GM10248 (cell line): ENCODE measurements around the gene CKLF.

ENCODE experiments used
- CTCF ChIA-PET: fragments of 300-600 bp; sonication (Branson Sonifier 250); formaldehyde crosslinking; extraction: SDS; loops from one replicate; lab custom pipeline; 2021; ENCODE audit warnings: antibody characterized with exemption; lab: Yijun Ruan, JAX
- POLR2A ChIA-PET: fragments of 350-650 bp; sonication (Branson Sonifier 250); formaldehyde crosslinking; extraction: SDS; loops from one replicate; lab custom pipeline; 2020; ENCODE audit warnings: antibody characterized with exemption; lab: Yijun Ruan, JAX
- DNase-seq: peaks from one replicate; pipeline ENCODE4 v3.0.0; 2012; ENCODE audit errors: extremely low spot score
- TF ChIP-seq, protein P1 (sequence below): IDR thresholded peaks from 2 replicates; pipeline ENCODE4 v1.5.1; 2012; ENCODE audit warnings: mild to moderate bottlenecking, low read depth; ENCODE audit errors: extremely low read depth, missing control alignments, control extremely low read depth

Gene CKLF

DNA sequence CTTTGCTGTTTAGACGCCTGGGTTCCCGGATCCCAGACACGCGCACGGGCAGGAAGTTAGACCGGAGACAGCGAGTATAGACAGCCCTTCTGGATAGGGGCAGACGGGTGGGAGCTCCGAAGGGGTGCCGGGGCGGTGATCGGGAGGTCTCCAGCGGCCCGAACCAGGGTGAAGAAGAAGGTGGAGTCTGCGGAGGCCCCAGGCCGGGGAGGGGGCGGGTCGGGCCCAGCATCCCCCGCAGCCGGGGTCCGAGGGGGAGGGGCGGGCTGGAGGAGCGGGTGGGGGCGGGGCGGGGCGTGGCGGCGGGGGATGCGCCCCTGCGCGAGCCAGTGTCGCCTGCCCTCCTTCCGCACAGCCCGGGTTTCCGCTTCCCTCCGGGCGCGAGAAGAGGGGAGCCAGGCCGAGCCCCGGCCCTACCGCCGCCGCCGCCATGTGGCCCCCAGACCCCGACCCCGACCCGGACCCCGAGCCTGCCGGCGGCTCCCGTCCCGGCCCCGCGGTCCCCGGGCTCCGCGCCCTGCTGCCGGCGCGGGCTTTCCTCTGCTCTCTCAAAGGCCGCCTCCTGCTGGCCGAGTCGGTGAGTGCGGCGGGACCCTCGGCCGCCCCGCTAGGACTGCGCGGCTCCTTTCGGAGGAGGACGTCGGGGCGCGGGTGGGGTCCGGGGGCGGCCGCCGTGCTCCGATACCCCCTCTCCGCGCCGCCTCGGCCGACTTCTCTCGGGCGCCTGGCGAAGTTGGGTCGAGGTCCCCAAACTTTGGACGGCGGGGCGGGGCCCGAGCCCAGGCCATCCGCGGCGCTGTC, 52.2 kb downstream of the CKLF start, which contains the start of gene CMTM3:
Gene CMTM3, plus strand, starts transcription at position 329 of the 801 bp plus-strand sequence. Its CDS starts 102 bp downstream, at position 431.
- TF ChIP-seq, protein P1, sequence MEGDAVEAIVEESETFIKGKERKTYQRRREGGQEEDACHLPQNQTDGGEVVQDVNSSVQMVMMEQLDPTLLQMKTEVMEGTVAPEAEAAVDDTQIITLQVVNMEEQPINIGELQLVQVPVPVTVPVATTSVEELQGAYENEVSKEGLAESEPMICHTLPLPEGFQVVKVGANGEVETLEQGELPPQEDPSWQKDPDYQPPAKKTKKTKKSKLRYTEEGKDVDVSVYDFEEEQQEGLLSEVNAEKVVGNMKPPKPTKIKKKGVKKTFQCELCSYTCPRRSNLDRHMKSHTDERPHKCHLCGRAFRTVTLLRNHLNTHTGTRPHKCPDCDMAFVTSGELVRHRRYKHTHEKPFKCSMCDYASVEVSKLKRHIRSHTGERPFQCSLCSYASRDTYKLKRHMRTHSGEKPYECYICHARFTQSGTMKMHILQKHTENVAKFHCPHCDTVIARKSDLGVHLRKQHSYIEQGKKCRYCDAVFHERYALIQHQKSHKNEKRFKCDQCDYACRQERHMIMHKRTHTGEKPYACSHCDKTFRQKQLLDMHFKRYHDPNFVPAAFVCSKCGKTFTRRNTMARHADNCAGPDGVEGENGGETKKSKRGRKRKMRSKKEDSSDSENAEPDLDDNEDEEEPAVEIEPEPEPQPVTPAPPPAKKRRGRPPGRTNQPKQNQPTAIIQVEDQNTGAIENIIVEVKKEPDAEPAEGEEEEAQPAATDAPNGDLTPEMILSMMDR: peak; percentile 81
- peak; percentile 83 for DNase-seq
- POLR2A ChIA-PET: no interaction called here
- CTCF ChIA-PET: interaction anchor here (0.5 to 2.5 kb wide), 16 partner anchors 10 to 263 kb away, joined by 3 to 8 read pairs (median 3); partner anchors contain the start of gene CKLF

DNA sequence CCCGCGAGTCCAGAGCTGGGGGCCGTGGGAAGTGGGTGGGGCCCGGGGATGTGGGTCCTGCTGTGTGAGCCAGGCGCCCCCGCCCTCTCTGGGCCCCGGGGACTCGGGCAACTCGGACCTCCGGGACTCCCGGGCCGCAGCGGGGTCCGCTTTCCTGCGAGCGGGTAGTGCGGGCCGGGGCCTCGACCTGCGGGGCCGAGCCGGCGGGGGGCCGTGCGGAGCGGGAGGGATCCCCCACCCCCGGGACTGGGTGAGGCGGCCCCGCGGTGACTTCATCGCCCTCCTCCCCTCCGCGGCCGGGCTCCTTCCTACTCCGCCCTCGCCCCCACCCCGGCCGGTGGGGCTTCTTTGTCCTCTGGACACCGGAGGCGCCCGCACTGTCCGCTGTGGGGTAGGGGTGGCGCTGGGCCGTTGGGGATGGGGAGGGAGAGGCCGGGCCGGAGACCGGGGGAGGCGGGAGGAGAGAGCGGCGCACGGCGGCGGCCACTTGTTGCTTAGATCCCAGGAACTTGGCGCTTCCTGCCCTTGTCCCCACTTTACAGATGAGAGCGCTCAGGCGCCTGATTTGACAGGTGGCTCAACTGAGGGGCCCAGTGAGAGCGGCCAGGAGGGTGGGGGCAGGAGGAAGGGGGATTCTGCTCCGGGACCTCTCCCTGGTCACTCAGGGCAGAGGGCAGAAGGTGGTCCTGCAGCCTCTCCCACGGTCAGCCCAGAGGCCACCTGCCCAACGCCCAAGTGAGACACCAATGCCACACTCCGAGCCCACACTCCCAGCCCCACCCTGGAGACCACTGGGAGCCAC, 53.0 kb downstream of the CKLF start:
- DNase-seq: peak; percentile 68
- TF ChIP-seq, protein P1: no peak
- ChIA-PET POLR2A (no interaction called here), CTCF (interaction anchor here (0.5 to 3.3 kb wide), 10 partner anchors 11 to 263 kb away, joined by 3 to 23 read pairs (median 3); no protein-coding TSS in a partner anchor)

- ChIA-PET CTCF (interaction anchor here (0.7 to 3.5 kb wide), 7 partner anchors 8 to 199 kb away, joined by 3 to 32 read pairs (median 4); no protein-coding TSS in a partner anchor), POLR2A (no interaction called here)
- peak; percentile 70 for DNase-seq
- TF ChIP-seq, protein P1: no peak
These were observed 53.8 kb downstream of the CKLF start for GRCh38 chr16:66605979-66606751.

DNA sequence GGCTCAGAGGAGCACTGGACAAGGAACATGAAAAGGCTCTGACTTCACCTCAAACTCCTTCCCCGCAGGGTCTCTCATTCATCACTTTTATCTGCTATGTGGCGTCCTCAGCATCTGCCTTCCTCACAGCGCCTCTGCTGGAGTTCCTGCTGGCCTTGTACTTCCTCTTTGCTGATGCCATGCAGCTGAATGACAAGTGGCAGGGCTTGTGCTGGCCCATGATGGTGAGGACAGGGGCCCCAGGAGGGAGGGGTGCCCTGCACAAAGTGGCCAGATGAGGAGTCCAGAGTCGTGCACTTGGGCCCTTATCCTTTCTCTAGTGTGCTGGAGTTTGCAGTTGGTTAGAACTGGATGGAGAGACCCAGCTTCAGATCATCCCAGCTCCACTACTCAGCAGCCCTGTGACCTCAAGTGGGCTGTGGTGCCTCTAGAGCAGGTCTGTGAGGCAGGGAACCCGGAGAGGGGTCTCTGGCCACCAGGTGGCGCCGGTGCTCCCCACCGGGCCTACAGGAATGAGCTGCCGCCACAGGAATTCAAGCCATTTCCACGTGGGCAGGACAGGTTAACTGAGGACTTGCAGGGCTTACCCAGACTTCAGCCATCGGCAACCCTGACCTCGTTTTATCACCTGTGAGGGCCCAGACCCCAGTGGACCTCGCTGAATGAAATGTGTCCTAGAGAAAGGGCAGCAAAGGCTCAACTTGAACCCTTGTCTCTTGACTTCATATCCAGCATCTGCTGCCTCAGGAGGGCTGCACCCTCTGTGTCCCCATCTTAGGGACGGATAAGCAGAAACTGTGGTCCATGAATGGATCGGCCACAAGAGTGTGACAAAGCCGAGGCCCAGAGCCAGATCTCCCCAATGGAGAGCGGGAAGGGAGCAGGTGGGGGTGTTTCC, 56.1 kb downstream of the CKLF start:
- DNase-seq: peak; percentile 90
- TF ChIP-seq, protein P1: peak; percentile 86
- ChIA-PET POLR2A (no interaction called here), CTCF (interaction anchor here (0.6 to 6.6 kb wide), 67 partner anchors 11 to 459 kb away, joined by 3 to 40 read pairs (median 4); partner anchors contain the start of genes CKLF, CMTM2 and DYNC1LI2)

DNA sequence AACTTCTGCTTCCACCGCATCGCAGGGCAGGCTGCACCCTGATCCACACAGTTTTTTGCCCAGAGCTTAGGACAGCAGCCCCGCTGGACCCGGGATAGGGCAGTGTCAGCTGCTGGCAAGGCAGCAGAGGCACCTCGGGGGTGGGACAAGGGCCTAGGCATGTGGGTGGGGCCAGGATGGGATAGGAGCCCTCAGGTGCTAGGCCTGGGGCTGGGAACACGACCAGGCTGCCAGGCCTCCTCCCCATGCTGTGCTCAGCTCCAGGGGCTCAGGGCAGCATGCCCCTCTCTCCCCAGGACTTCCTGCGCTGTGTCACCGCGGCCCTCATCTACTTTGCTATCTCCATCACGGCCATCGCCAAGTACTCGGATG, 56.7 kb downstream of the CKLF start:
- no peak for DNase-seq
- ChIA-PET POLR2A (no interaction called here), CTCF (interaction anchor here (0.6 to 6.6 kb wide), 65 partner anchors 10 to 458 kb away, joined by 3 to 40 read pairs (median 4); partner anchors contain the start of genes CKLF, CMTM2 and DYNC1LI2)
- TF ChIP-seq, protein P1: no peak
